GM12874 (cell line): ENCODE data around the gene TMEM158.

Source experiments
- TF ChIP-seq, protein P1 (sequence below): IDR thresholded peaks from 2 replicates; pipeline ENCODE4 v1.5.1; 2011; ENCODE audit warnings: low read depth, mild to moderate bottlenecking, control low read depth, low read length, moderate library complexity; ENCODE audit not compliant: insufficient read depth

Gene TMEM158

GRCh38 chr3:45210308-45211041, 15.6 kb downstream of the TMEM158 start:
- TF ChIP-seq, protein P1, sequence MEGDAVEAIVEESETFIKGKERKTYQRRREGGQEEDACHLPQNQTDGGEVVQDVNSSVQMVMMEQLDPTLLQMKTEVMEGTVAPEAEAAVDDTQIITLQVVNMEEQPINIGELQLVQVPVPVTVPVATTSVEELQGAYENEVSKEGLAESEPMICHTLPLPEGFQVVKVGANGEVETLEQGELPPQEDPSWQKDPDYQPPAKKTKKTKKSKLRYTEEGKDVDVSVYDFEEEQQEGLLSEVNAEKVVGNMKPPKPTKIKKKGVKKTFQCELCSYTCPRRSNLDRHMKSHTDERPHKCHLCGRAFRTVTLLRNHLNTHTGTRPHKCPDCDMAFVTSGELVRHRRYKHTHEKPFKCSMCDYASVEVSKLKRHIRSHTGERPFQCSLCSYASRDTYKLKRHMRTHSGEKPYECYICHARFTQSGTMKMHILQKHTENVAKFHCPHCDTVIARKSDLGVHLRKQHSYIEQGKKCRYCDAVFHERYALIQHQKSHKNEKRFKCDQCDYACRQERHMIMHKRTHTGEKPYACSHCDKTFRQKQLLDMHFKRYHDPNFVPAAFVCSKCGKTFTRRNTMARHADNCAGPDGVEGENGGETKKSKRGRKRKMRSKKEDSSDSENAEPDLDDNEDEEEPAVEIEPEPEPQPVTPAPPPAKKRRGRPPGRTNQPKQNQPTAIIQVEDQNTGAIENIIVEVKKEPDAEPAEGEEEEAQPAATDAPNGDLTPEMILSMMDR = peak; percentile 87

- TF ChIP-seq, protein P1 = no peak
These were observed 16.6 kb downstream of the TMEM158 start for GRCh38 chr3:45209526-45209925.

- TF ChIP-seq, protein P1 = no peak
These were observed 17.5 kb downstream of the TMEM158 start for GRCh38 chr3:45208586-45208985.

DNA sequence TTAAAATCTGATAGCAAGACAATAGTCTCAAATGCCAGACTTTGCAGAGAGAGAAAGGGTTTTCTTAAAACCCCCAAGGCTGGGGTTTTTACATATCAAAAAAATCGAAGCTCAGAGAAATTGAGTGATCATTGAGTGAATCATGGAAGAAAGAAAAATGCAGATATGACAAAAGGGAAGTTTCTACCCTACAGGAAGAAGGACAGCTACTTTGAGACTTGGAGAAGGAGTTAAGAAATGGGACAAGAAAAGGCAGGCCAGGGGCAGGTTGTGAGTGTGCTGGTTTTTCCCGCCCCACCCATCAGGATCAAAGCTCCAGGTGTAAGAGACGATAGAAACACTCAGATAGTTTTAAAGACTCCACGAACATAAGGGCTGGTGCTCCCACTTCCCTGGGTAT, 18.6 kb downstream of the TMEM158 start:
- TF ChIP-seq, protein P1 = no peak

GRCh38 chr3:45205126-45205525, 21.0 kb downstream of the TMEM158 start:
- TF ChIP-seq, protein P1 = no peak

DNA sequence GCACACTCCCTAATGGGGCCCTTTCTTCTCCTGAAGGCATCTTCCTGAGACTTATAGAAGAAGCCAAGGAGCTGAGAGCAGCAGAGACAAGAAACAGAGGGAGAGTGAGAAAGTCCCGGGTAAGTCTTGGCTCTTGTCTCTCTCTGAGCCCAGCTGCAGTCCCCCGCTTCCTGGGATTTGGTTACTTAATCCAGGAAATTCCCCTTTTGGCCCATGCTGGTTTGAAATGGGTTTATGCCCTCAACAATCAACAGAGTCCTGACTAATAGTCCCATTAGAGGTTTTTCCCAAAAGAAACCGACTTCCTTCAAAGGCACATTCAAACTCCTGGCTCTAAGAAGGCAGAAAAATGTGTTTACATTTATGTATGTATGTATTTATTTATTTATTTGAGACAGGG, 22.0 kb downstream of the TMEM158 start:
- TF ChIP-seq, protein P1 = no peak

DNA sequence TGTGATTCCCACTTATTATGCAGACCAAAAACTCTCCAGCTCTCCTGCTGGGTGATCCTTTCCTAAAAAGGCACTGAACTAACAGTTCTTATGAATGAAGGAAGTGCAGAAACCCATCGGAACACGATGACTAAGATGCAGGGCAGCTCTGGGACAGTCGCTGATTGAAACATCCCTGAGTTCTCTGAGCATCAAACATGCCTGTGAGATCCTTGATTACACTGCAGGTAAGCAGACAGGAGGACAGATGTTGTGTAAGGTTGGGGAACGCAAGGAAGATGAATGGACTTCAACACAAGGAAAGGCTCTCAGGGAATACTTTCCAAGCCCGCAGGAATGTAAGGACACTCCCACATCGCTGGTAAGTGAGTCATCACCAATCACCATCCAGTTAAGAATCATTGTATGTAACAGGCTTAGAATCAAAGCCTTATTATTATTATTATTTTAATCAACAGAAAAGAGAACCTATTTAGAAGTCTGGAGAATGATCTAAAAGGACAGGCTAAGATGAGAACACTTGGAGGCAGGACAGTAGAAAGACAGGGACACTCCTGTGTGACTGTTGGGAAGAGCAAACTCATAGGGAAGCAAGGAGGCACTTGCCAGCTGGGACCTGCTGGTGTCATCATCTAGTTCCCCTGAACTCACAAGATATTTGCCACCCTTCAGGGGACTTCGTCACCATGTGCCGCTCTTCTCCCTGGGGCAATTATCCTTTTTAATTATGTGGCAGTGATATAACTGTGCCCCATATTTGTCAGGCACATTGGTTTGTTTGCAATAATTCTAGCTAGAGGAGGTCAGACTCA, 26.0 kb downstream of the TMEM158 start:
- TF ChIP-seq, protein P1 = no peak
